Epidermal melanocyte (primary cell): Measurements from ENCODE around the gene SHMT2.
A peak's percentile ranks its signal among the peaks of the same experiment; 100 is the strongest.

Experiments used
- DNase-seq: peaks from one replicate; pipeline ENCODE4 v3.0.0; 2011; ENCODE audit warnings: low spot score; ENCODE audit not compliant: insufficient read length

SHMT2 gene

GRCh38 chr12:57229634-57230380 lies at the start of gene SHMT2:
SHMT2 (plus strand) TSS chr12:57229711; CDS start chr12:57229779, 68 bp downstream.
- peak; percentile 100 for DNase-seq

DNA sequence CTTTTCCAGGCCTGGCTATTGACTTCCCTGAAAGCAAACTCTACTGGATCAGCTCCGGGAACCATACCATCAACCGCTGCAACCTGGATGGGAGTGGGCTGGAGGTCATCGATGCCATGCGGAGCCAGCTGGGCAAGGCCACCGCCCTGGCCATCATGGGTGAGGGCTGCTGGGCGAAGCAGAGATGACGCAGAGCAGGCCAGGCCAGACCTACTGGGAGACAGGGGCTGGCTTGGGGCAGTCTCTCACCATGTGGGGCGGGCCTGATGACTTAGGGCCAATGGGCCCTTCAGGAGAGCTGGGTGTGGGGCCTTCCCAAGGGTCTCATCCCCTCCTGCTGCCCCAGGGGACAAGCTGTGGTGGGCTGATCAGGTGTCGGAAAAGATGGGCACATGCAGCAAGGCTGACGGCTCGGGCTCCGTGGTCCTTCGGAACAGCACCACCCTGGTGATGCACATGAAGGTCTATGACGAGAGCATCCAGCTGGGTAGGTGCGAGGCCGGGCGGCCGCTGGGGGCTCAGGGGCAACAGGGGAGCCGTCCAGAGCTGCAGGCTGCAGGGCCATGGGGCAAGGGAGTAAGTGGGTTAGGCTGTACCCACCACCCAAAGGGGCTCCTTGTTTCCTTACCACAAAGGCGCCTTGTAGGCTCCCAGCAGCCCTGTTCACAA lies 49.1 kb upstream of the SHMT2 start:
- DNase-seq = no peak

DNA sequence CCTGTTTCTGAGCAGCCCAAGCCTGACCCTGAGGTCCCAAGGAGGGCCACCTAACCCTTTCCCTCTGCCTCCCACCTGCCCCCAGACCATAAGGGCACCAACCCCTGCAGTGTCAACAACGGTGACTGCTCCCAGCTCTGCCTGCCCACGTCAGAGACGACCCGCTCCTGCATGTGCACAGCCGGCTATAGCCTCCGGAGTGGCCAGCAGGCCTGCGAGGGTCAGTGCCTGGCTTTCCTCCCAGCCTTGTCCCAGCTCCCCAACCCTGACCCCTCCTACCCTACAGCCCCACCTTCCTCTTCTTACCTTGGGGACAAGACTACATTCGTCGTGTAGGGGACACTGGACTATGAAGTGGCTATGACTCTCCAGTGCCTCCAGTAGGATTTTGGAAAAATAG lies 48.4 kb upstream of the SHMT2 start:
- DNase-seq = no peak

DNA sequence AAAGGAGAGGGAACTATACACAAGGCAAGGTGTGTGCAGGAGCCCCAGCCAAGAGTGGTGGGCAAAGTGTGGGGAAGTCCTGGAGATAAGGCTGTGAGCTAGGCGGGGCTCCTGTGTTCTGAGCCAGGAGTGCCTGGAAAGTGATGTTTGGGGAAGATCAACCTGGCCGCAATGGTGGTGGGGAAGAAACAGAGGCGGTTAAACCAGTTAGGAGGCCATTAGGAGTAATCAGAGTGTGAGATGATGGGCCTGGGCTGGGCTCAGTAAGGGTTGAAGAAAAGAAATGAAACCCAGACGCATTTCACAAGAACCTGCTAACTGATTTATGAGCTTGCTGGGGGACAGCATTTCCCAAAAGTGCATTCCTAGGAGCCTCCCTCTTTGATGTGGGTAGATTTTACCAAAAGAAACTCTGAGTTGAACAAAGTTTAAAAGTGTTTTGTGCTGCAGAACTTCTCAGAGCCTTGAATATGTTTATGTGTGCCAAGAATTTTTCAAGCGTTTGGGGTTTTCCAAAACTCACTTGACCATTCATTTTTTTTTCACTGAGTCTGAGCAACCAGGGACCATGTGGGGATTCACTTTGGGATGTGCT lies 47.9 kb upstream of the SHMT2 start:
- peak; percentile 37 for DNase-seq

DNA sequence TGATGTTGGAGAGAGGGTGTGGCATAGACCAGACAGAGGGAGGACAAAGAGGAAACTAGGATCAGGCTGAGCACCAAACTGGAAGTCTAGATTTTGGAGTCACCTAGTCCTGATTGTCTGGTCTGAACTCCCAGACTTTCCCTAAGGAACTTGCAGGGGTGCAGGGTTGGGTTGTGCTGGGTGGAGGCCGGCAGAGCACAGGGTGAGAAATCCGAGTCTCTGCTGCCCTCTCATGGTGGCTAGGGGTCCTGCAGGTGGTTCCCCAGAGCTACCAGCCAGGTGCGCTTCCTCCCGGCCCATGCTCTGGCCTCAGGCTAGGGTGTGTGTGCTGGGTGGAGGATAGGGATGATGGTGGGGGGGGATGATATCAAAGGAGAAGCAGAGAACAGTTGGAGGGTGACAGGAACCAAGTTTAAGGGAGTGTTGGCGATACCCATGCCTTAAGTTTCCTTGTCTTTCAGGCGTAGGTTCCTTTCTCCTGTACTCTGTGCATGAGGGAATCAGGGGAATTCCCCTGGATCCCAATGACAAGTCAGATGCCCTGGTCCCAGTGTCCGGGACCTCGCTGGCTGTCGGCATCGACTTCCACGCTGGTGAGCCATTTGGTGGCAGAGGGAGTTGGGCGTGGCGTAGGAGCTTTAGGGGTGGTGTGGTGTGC lies 46.5 kb upstream of the SHMT2 start:
- peak; percentile 93 for DNase-seq

DNA sequence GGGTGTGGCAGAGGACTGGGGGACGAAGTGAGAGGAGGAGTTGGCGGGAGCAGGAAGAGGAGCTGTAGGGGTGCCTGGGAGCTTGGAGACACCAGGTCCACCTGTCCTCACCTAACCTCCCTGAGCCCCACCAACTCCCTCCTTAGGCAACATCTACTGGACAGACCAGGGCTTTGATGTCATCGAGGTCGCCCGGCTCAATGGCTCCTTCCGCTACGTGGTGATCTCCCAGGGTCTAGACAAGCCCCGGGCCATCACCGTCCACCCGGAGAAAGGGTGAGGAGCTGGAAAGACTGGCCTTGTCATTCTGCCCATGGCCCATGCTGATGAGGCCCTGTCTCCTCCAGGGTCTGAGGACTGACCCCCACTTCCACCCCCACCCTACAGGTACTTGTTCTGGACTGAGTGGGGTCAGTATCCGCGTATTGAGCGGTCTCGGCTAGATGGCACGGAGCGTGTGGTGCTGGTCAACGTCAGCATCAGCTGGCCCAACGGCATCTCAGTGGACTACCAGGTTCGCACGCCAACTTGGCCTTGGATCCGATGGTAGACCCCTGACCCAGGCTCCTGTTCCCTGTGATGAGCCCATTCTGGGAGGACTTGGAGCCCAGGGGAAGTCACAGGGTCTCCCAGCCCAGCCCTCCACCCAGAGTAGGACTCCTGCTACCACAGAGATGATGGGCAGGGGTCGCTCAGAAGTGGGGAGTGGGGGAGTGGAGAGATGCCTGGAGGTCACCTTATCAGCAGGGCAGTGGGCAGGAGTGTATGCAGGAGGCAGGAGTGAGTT lies 45.4 kb upstream of the SHMT2 start:
- no peak for DNase-seq

- DNase-seq = no peak
Observed at GRCh38 chr12:57185403-57185802, 44.1 kb upstream of the SHMT2 start.

DNA sequence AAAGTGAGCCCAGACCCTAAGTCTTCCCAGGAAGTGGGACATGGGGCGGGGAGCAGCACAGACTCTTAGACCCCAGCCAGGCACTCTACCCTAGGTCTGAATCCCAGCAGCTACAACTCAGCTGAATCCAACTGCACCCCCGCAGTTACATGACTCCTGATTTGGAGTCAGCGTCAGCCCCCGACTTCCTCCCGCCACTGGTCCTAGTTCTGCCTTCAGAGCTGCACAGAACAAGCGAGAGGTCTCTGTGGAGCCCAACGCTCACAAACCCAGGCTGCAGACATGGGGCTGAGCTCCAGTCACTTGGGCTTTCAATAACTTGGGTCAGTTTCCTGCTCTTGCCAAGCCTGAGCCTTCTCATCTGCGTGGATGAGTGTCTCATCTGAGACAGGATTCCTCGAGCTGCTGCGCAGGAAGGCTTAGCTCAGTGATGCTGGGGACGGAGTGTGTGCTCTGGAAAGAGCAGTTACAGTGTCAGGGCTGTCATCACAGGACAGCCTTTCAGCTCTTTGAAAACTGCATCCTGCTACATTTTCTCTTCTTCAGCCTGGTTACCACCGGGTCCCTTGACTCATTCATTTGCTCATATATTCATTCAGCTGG lies 43.5 kb upstream of the SHMT2 start:
- DNase-seq = no peak

DNA sequence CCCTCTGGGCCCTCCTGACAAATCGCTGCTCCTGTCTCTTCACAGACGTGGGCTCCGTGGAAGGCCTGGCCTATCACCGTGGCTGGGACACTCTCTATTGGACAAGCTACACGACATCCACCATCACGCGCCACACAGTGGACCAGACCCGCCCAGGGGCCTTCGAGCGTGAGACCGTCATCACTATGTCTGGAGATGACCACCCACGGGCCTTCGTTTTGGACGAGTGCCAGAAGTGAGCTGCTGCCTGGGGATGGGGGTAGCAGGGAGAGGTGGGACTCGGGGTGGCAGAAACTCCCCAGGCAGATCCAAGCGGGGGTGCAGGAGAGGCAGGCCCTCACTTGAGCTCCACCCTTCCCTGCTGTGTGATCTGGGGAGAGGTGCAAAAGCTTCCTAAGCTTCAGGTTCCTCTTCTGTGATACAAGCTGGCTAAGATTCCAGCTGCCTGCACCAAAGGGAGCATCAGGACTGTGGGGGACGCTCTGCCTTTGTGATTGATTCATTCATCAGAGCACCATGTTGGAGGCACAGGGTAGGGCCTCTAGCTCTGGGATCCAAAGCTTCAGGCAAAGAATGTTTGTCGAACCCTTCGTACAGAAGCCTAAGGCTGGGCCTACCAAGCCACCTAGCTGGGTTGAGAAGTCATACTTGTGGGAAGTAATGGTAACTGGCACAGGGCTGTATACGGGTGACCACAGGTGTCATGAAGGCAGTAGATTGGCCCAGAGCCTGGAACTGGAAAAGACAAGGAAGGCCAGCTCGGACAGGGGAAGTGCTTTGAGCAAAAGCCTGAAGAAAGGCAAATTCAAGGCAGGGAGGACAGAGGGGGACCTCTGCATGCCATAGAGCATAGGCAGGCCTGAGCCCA lies 42.1 kb upstream of the SHMT2 start:
- DNase-seq = no peak

- DNase-seq = no peak
Observed at GRCh38 chr12:57188090-57188425, 41.5 kb upstream of the SHMT2 start.

DNA sequence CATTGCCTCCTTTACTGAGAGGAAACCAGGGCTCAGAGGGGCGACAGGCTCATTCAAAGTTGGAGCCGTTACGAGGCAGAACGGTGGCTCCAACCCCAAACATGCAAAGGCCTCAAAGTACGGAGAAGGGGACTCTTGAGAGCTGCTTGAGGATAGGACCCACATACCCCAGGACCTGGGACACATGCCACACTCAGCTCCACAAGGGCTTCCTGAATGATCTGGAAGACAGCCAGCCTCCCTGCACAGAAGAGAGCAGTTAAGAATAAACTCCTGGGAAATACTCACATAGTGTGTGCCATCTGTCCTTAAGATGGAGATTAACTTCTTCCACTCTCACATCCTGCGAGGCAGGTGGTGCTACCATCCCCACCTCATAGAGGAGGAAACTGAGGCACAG lies 39.5 kb upstream of the SHMT2 start:
- no peak for DNase-seq

DNA sequence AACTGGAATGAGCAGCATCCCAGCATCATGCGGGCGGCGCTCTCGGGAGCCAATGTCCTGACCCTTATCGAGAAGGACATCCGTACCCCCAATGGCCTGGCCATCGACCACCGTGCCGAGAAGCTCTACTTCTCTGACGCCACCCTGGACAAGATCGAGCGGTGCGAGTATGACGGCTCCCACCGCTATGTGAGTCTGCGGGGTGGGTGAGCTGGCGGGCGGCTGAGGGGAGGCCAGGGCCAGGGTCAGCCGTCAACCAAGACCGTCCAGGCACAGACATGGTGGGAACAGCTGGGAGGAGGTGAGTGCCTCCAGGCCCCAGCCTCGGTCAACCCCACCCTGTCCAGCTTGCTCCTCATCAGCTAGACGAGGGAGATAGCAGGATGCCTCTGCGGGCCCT lies 38.7 kb upstream of the SHMT2 start:
- no peak for DNase-seq

DNA sequence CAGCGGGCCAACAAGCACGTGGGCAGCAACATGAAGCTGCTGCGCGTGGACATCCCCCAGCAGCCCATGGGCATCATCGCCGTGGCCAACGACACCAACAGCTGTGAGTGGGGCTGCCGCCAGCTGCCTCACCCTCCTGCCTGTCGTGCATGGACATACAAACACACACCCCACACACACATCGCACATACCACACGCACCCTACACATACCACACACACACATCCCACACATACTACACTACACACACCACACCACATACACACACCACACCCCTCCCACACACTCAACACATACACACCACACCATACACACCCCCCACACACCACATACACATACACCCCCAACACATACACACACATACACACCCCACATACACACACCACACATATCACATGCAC lies 38.1 kb upstream of the SHMT2 start:
- DNase-seq = no peak

- no peak for DNase-seq
Observed at GRCh38 chr12:57192920-57193319, 36.6 kb upstream of the SHMT2 start.

GRCh38 chr12:57193706-57194245 lies 35.7 kb upstream of the SHMT2 start:
- no peak for DNase-seq

DNA sequence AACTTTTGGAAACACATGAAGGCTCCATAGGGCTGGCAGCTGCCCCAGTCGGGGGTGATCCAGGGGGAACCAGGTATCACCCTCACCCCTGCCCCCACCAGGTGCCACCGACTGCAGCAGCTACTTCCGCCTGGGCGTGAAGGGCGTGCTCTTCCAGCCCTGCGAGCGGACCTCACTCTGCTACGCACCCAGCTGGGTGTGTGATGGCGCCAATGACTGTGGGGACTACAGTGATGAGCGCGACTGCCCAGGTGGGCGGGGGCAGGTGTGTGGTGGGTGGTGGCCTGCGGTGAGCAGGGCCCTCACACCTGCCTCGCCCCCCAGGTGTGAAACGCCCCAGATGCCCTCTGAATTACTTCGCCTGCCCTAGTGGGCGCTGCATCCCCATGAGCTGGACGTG lies 35.3 kb upstream of the SHMT2 start:
- no peak for DNase-seq

DNA sequence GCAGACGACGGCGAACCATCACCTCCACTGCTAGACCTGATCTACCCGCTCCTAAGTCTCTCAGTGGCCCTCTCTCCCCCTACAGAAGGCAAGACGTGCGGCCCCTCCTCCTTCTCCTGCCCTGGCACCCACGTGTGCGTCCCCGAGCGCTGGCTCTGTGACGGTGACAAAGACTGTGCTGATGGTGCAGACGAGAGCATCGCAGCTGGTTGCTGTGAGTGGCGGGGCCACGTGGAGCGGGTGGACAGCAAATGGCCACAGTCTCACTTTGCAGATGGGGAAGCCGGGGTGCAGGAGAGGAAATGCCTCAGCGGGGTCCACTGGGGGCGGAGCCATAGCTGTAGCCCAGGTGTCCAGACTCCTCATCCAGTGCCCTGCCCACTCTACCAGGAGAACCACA lies 34.3 kb upstream of the SHMT2 start:
- DNase-seq = no peak

DNA sequence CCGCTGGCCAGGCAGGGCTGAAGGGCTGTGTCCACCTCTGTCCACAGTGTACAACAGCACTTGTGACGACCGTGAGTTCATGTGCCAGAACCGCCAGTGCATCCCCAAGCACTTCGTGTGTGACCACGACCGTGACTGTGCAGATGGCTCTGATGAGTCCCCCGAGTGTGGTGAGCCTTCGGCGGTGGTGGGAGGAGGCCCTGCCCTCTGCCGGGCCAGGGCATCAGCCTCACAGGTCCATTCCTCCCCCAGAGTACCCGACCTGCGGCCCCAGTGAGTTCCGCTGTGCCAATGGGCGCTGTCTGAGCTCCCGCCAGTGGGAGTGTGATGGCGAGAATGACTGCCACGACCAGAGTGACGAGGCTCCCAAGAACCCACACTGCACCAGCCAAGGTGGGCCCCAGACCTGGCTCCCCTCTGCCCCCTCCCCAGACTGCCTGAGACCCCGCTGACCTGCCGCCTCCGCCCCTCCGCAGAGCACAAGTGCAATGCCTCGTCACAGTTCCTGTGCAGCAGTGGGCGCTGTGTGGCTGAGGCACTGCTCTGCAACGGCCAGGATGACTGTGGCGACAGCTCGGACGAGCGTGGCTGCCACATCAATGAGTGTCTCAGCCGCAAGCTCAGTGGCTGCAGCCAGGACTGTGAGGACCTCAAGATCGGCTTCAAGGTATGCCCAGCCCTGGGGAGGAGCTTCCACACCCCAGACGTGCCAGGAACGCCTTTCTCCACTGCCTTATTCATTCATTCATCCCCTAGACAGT lies 33.7 kb upstream of the SHMT2 start:
- no peak for DNase-seq

- no peak for DNase-seq
Observed at GRCh38 chr12:57196439-57196838, 33.1 kb upstream of the SHMT2 start.
